Activated CD4-positive, alpha-beta T cell treated with anti-CD3 and anti-CD28 coated beads for 4 hours (primary cell): Measurements from ENCODE around the gene LRRC8E.
"Not testable (repeated sequence)": the region's sequence is repeated elsewhere in the genome, so short reads cannot be mapped to it uniquely, and the experiment has no call there.

ENCODE experiments used
- DNase-seq, 2 donors: peaks; one replicate each; pipeline ENCODE4 v3.0.0-alpha.2; 2020

Gene LRRC8E

DNA sequence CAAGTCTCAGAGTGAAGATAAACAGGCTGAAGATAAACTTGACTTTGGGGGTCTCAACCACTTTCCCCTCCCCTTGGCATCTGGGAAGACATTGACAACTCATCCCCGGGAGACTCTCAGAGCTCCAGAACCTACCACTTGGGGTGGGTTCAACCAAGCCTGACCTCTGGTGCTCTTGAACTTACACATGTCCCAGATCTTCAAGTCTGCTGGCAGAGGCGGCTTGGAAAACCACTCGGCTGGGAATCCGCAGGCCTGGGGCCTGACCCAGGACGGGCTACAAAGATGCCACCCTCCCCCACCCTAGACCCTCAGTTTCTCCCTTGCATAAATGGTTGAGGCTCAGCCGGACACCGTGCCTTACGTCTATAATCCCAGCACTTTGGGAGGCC is 512 bp downstream of the LRRC8E start:
- no peak for DNase-seq

DNA sequence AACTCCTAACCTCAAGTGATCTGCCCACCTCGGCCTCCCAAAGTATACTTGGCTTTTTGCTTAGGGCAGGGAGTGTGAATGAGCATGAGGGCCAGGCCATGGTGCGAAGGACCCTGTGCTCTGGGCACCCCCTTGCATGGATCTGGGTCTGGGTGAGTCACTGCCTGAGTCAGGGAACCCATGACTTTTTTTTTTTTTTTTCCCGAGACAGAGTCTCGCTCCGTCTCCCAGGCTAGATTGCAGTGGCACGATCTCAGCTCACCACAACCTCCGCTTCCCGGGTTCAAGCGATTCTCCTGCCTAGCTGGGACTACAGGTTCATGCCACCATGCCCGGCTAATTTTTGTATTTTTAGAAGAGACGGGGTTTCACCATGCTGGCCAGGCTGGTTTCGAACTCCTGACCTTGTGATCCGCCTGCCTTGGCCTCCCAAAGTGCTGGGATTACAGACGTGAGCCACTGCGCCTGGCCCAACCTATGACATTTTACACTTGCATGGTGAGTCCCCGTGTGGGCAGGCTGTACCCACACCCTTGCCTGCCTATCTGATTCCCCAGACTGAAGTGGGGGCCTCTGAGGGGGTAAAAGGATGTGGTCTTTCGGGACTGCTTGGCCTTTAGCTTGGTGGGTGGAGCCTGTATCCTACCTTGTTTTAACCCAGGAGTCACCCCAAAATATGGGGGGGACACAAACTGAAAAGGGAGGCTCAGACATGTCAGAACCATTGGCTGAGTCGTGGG is 5.2 kb downstream of the LRRC8E start:
- not testable (repeated sequence) for DNase-seq

DNA sequence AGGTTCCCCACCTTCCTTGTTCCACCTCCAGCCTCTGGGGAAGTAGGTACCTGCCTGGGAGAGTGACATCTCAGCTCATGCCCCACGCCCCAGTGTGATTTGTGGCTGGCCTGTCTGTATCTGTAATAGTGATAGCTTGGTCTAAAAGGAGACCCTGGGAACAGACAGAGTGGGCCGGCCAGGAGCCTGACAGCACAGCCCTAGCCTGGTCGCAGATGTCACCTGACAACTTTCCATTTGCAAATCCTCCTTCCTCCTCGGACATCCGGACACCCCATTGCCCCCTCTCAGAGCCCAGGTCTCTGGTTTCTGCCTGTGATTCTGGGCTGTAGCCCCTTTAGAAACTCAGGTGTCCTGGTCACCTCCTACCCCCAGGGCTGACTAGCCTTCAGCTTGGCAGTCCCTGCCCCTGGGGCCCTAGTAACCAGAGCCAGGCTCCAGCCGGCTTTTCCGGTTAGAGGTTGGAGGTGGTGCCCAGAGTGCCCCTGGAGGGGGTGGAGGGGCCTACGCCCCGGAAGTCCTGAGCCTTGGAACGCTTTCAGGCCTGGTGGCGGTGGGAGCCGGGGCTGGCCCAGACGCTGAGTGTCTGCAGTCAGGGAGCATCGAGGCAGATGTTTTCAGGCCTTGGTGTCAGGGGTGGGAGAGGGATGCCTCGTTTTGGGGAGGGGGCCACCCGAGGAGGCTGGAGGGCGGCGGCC is 6.5 kb downstream of the LRRC8E start:
- no peak for DNase-seq

DNA sequence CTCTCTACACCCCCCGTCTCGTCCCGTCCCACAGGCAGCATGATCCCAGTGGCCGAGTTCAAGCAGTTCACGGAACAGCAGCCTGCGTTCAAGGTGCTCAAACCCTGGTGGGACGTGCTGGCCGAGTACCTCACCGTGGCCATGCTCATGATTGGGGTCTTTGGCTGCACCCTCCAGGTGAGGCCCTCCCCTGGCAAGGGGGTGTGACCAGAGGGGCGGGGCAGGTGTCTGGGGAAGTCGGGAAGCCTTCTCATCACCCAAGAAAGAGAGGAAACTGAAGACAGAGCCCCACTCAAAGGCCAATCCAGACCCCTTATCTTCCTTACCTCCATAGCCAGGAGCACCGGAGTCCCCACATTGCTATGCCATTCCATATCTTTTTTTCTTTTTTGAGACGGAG is 7.3 kb downstream of the LRRC8E start:
- DNase-seq: no peak

DNA sequence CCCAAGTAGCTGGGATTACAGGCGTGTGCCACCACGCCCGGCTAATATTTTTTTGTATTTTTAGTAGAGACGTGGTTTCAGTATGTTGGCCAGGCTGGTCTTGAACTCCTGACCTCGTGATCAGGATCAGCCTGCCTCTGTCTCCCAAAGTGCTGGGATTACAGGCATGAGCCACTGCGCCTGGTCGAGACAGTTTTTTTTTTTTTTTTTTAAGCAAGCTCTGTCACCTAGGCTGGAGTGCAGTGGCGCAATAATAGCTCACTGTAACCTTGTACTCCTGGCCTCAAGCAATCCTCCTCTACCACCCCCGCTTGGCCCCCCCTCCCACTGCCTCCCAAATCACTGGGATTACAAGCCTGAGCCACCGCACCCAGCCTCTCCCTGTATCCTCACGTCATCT is 9.0 kb downstream of the LRRC8E start:
- DNase-seq: no peak

DNA sequence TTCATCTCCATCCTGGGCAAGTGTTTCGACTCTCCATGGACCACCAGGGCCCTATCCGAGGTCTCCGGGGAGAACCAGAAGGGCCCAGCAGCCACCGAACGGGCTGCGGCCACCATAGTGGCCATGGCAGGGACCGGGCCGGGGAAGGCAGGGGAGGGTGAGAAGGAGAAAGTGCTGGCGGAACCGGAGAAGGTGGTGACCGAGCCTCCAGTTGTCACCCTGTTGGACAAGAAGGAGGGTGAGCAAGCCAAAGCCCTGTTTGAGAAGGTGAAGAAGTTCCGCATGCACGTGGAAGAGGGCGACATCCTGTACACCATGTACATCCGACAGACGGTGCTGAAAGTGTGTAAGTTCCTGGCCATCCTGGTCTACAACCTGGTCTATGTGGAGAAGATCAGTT is 10.7 kb downstream of the LRRC8E start:
- no peak for DNase-seq

DNA sequence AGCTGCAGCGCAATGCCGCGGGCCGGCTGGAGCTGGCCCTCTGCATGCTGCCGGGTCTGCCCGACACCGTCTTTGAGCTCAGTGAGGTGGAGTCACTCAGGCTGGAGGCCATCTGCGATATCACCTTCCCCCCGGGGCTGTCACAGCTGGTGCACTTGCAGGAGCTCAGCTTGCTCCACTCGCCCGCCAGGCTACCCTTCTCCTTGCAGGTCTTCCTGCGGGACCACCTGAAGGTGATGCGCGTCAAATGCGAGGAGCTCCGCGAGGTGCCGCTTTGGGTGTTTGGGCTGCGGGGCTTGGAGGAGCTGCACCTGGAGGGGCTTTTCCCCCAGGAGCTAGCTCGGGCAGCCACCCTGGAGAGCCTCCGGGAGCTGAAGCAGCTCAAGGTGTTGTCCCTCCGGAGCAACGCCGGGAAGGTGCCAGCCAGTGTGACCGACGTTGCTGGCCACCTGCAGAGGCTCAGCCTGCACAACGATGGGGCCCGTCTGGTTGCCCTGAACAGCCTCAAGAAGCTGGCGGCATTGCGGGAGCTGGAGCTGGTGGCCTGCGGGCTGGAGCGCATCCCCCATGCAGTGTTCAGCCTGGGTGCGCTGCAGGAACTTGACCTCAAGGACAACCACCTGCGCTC is 11.6 kb downstream of the LRRC8E start:
- DNase-seq: no peak

DNA sequence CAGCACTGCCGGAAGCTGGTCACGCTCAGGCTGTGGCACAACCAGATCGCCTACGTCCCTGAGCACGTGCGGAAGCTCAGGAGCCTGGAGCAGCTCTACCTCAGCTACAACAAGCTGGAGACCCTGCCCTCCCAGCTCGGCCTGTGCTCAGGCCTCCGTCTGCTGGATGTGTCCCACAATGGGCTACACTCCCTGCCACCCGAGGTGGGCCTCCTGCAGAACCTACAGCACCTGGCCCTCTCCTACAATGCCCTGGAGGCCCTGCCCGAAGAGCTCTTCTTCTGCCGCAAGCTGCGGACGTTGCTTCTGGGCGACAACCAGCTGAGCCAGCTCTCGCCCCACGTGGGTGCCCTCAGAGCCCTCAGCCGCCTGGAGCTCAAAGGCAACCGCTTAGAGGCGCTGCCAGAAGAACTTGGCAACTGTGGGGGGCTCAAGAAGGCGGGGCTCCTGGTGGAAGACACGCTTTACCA is 12.1 kb downstream of the LRRC8E start:
- DNase-seq: no peak

DNA sequence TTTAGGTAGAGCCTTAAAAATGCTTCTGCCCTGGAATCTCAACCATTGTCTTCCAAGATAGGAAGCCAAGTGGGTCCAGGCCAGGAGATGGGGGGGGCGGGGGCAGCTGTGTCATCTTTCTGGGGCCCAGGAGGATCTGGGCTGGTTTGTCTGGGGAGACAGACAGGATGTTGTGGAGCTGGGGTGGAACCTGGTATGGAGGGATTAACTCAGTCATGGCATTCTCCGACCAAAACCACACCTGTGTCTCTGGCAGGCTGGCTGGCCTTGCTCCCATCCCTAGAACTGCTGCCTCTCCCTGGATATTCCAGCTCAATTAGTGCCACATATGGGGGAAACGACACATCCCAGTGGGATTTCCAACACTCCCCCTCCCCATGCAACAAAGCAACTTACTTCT is 12.6 kb downstream of the LRRC8E start:
- no peak for DNase-seq

DNA sequence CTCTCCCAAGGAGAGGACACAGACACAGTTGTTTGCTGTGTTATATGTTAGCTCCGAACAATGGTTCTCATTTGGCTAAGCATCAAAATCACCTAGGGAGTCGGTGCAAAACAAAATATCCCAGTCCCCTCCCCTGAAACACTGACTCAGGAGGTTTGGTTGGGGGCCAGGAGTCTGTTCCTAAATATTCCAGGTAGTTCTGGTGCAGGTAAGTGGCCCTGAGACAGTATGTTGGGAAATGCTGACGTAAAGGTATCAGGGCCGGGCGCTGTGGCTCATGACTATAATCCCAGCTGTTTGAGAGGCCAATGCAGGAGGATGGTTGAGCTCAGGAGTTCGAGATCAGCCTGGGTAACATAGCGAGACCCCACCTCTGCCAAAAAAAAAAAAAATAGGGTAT is 13.0 kb downstream of the LRRC8E start:
- no peak for DNase-seq

DNA sequence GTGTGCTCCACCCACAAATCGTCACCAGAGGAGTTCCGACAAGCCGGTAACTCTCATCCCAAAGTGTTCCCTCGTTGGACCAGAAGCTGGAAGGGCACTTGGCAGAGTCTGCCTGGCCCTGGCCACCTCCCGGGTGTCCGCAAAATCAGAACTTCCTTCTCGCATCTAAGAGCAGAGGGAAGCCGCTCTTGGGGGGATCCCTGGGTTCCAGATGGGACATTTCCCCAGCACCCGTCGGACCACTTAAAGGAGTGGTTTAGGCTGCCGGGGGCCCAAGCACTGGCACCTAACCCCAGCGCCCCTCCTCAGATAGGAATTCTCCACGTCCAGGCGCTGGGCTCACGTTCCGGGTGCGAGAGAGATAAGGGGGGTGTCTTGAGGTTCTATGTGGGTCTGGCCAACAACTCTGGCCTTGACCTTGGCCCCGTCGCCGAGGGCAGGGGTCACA is 14.5 kb downstream of the LRRC8E start:
- no peak for DNase-seq

DNA sequence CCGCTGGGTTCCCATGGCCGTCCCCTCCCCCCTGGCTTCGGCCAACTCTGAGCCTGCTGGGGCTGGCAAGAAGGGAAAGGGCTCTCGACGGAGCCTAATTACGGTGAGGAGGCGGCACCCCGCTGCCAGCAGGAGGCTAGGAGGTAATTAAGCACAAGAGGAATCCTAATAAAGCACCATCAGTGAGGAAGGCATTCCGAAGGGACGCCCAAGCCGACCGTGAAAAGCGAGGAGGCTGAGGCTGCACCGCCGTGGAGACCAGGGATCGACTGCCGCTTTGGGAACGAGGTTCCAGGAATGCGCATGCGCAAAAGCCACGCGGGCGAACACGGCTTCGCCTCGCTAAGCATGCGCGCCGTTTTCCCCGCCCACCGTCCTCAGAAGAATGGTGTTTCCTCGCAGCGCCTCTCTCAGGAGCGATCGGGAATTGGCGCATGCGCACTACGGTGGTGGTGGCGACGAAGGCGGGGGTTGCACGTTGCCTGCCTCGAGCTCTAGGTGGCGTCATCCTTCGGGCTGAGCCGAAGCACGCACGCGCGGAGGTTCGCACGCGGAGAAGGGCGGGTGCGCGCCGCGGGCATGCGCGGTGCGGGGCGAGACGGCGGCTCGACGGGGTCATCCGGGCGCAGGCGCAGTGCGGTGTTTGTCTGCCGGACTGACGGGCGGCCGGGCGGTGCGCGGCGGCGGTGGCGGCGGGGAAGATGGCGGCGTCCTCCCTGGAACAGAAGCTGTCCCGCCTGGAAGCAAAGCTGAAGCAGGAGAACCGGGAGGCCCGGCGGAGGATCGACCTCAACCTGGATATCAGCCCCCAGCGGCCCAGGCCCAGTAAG is 15.1 kb downstream of the LRRC8E start, which contains the start of gene MAP2K7:
Gene MAP2K7 (plus strand): TSS at position 634 of the 830 bp plus-strand sequence. CDS start 68 bp downstream, at position 702.
- DNase-seq: peak; percentile 100

DNA sequence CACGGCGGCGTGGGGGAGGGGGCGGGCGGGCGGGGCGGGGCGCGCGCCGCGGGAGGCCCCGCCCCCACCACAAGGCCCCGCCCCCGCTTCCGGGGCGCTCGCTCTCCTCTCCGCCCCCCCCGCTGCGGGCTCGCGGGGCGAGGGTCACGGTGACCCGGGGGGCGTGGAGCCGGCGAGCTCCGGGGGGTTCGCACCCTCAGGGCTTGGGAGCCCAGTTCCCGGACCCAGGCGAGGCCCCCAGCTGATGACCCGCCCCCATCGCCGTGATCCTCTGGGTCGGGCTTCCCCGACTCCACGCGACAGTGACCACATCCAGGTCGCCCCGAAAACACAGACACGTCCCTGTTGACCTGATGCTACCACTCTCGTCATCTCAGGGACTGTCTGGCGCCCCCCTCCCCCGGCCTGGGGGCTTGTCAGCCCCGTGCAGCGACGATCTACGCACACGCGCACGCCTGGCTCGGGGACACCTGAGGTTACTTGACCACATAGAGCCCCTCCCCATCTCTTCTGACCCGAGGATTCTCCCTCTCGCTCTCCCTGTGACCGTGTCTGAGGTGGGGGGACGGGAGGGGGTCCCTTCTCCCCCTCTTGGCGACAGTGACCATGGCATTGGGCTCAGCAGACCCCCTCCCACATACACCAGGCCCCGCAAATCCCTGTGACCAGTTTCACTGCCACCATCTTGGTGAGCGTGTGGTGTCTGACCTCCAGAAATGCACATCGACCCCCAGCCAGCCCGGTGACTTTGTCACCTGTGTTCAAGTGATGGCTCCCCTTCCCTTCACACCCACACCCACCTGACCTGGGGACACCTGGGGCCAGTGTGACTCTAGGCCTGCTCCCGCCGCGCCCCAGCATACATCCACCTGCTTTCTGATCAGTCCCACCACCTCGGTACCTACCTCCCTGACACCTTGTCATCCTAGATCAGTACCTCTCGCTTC is 16.0 kb downstream of the LRRC8E start:
- DNase-seq: no peak

DNA sequence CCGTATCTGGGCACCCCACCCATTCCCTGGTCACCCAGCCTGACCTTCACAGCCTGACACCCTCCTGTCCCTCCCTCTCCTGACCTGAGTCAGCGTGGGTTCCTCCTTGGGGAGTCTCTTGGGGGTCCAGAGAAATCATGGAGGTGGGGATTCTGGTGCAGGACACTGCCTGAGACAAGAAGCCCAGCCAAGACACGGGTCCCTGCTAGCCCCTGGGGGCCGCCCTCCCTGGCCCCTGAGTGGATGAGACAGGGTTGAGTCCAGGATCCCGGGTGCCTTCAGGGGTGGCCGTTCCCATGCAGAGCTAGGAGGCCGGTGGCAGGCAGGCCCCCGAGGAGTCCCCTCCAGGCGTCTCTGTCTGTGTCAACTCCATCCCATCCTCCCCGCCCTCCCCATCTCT is 17.0 kb downstream of the LRRC8E start:
- DNase-seq: no peak

DNA sequence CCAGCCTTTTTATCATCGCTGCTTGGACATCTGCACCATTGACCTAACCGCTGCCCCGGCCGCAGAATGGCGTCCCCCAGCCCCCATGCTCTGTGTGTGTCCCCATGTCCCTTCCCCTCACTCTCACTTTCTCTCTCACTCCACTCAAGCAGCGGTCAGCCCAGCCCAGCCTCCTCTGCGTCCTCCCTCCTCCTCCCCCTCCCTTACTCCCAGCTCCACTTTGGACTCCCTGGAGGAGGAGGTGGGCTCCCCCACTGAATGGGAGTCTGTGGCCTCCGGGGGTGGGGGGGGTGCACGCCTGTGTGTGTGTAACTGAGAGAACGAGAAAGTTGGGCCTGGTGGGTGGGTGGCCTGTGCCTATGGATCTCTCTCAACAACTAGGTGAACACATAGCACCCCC is 17.5 kb downstream of the LRRC8E start:
- no peak for DNase-seq

DNA sequence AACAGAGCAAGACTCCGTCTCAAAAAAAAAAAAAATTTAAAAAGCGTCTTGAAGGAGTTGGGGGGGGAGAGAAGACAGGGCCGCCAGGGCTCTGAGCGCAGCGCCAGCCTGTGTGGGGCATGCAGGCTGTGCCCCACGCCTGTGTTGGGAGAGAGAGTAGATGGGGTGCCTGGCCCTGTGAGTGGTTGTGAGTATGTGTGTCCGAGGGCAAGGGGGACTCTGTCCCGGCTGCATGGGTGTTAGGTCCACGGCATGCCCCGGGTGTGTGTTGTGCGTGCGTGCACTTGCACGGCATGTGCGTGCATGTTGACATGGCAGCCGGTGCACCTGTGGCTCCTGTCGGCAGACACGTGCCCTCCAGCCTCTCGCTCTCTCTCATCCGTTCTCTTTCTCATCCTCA is 18.8 kb downstream of the LRRC8E start:
- no peak for DNase-seq

DNA sequence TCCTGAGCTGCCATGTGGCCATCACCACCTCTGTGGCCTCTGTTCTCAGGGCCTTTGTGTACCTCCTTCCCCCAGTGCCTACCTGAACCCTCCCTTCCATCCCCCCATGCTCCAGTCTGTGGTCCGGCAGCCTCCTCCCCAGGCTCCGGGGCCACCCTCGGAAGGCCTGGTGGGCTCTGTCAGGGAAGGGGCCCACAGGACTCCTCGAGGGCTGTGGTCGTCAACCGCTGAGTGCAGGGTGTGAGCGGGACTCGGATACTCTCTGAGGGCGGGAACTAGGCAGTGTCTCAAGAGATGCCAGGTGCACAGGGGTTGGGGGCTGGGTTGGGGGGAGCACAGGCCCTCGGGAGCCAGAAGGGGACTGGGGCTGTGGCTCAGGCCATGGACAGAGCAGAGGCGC is 19.2 kb downstream of the LRRC8E start:
- DNase-seq: no peak

DNA sequence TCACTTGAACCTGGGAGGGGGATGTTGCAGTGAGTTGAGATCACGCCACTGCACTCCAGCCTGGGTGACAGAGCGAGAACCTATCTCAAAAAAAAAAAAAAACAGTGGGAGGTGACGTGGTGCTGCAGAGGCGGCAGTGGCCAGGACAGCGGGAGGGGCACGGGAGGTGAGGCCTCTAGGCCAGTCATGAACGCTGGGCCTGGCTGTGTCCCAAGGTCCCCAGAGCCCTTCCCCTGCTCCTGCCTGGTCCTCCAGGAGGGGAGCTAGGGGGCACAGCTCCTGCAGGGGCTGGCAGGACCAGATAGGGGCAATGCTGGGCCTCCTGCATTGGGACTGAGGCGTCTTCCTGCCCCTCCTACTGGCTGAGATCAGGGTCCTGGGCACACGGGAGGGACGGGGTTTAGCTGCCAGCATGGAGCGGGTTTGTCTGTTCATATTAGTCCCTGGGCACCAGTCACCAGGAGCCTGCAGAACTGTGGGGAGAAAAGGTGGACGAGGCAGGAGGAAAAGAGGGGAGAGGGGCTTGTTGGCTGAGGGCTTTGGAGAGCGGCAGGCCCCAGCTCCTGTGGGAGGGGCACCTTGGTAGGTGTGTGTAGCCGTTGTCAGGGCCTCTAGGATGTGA is 19.9 kb downstream of the LRRC8E start:
- DNase-seq: no peak

DNA sequence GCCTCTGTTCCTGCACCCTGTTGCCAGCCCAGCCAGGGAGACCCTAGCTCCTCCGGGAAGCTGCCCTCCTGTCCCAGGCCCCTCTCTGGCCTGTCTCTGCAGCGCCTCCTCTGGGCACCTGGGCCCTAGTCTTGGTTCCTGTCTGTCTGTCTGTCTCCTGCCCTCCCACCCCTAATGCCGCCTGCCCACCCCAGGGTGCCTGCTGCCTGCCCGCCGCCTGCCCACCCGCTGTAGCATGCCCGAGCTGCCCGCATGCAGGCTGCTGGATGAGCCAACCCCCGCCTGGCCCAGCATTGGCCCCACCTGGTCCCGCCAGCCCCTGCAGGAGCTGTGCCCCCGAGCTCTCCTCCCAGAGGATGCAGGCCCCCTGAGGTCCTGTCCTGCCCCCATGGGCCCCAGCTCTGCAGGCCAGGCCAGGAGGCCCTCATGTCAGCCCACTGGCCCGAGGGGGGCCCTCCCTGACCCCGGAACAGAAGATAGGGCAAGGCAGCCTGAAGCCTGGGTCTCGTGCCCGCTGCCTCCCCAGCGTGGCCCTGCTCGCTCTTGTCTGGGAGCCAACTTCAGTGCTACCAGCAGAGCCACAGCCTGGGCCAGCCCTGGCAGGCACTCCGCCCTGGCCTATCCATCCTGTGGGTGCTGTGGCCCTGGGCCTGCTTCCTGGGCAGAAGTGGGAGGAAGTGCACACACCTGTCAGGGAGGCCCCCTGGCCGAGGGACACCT is 20.6 kb downstream of the LRRC8E start:
- no peak for DNase-seq

DNA sequence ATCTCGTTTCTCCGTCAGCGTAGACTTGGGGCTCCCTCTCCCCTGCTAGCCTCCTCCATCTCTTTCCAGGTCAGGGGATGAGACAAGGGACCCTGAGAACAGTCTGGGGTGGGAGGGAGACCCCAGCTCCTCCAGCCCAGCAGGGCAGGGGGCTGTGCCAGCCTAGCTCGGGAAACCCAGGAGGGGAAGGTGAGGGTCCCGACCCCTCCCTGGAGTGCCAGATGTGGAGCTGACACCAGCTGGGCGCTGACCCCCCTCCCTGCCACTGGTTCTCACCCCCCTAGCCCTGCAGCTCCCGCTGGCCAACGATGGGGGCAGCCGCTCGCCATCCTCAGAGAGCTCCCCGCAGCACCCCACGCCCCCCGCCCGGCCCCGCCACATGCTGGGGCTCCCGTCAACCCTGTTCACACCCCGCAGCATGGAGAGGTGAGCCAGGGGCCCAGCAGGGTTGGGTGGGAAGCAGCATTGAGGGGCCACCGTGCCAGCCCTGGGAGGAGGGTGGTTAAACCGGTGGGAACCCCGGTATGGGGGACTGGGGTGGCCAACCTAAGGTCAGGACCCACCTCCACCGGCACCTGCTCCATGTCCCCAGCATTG is 21.3 kb downstream of the LRRC8E start:
- DNase-seq: no peak
